ENCODE data around the gene UBE2D4.
A peak's percentile ranks its signal among the peaks of the same experiment; 100 is the strongest.

The UBE2D4 gene

DNA sequence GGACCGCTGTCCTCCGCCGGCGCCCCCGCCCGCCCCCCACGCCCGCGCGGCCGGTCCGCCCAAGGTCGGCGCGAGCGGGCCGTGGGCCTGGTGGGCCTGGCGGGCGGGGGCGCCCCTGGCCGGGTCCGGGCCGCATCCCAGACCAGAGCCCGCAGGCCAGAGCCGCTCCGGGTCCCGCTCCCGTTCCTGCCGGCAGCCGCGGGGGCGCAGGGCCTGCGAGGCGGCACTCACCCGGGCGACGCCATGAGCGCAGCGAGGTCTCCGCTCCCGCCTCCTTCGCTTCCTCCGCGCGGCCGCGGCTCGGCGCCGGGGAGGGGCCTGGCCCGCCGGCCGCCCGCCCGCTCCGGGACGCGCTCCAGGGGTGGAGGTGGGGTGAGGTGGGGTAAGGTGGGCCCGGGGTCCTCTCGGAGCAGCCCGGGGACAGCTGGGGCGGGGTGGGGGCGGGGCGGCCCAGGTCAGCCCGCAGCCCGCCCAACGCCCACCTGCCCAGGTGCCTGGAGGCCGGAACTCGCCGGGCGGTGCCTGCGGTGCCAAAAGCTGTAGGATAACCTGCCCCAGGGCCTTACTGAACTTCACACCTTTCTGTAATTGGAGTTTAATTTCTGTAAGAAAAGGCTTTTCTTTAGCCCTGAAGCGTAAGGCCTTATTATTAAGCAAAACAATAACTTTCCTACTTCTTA lies 19.8 kb upstream of the UBE2D4 start, which contains the start of gene URGCP:
Gene URGCP (minus strand): TSS at position 266 of the 680 bp plus-strand sequence. CDS start 21 bp downstream, at position 245.
- DNase-seq (ENCODE audit: low read depth, low spot score), result no peak

GRCh38 chr7:43914795-43915194 lies 11.4 kb upstream of the UBE2D4 start:
- DNase-seq (ENCODE audit: low read depth, low spot score), result no peak

DNA sequence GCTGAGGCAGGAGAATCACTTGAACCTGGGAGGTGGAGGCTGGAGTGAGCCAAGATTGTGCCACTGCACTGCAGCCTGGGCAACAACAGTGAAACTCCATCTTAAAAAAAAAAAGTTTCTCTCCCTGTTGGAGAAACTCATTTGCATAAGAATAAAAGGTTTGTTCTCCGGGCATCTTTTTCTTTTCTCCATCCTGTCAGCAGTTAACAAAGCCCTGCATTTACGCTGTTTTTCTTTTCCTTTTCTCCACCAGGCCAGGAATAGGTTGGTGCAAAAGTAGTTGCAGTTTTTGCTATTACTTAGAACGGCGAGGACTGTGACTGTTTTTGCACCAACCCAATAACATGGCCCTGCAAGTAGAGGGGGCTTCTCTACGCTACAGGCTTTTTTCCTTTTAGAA lies 10.3 kb upstream of the UBE2D4 start:
- no peak for DNase-seq (ENCODE audit: low read depth, low spot score)

DNA sequence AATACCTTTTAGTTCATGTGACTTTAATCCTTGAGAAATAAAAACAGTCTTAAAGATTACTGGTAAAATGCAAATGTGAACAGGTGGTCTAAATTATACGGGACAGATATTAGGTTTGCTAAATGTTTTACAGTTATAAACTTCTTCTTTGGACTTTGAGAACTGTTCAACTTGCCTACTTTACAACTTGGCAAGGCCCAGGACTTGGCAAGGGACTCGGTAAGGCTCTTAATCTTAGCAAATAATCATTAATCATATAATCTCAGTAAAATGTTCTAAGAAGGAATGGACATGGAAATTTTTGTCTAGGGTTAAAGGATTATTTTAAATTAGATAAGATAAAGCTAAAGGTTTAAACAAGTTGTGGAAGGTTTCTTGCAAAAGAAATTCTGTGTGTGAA lies 4.8 kb upstream of the UBE2D4 start:
- DNase-seq (ENCODE audit: low read depth, low spot score), result no peak

GRCh38 chr7:43922726-43923125 lies 3.5 kb upstream of the UBE2D4 start:
- DNase-seq (ENCODE audit: low read depth, low spot score), result no peak

GRCh38 chr7:43926798-43927123 lies 525 bp downstream of the UBE2D4 start:
- no peak for DNase-seq (ENCODE audit: low read depth, low spot score)

GRCh38 chr7:43927810-43928209 lies 1.6 kb downstream of the UBE2D4 start:
- no peak for DNase-seq (ENCODE audit: low read depth, low spot score)

GRCh38 chr7:43929529-43930457 lies 3.6 kb downstream of the UBE2D4 start:
- DNase-seq (ENCODE audit: low read depth, low spot score), result no peak

DNA sequence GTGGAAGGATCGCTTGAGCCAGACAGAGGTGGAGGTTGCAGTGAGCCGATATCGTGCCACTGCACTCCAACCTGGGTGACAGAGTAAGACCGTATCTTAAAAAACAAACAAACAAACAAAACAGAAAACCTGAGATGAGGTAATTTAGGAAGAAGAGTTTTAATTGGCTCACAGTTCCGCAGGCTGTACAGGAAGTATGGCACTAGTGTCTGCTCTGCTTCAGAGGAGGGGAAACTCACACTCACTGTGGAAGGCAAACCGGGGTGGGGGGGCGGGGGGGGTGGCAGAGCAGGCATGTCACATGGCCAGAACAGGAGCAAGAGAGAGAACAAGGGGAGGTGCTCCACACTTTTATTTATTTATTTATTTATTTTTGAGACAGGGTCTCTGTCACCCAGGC lies 5.1 kb downstream of the UBE2D4 start:
- DNase-seq (ENCODE audit: low read depth, low spot score), result no peak

DNA sequence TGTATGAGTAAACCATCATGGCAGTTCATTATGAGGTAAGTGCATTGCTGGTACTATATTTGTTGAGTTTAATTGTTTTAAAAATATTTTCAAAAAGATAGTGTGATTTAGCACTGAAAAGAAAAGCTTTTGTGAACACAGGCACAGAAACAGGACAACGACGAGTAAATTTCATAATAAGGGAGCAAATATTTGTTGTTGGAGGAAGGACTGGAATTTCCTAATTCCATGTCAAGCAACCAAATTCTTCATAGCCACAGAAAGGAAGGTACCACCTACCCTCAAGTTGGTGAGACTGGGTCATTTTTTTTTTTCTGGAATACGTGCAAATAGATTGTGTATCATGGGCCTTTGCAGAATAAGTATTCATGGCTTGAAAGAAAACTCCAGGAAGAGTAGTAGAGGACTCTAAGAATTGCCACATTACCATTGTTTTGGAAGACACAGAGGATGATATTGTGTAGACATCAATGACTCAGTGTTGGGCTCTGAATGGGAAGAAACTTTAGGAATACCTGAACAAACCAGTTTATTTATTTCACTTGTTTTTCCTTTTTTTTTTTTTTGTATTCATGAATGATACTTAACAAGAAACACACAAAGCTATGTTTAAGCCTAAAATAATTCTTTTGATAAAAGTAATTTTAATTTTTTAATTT lies 7.8 kb downstream of the UBE2D4 start:
- DNase-seq (ENCODE audit: low read depth, low spot score), result no peak

DNA sequence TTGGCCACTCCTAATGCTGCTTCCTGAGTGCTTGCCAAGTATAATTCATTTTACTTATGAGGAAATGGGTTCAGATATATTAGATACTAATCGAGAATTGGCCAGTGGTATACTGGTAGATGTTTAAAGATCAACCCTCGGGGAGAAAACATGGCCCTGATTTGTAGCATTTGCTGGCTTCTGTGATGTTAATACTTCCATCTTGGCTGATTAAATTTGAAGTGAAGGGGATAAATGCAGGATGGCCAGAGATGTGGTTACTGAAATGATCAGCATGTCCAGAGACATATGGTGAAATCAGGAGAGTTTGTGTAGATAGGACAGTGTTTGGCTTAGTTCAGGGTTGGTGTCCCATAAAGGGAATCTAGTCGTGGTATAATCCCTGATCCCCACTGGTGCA lies 11.2 kb downstream of the UBE2D4 start:
- DNase-seq (ENCODE audit: low read depth, low spot score), result no peak

- no peak for DNase-seq (ENCODE audit: low read depth, low spot score)
Measured at GRCh38 chr7:43938892-43939482, 12.8 kb downstream of the UBE2D4 start.

DNA sequence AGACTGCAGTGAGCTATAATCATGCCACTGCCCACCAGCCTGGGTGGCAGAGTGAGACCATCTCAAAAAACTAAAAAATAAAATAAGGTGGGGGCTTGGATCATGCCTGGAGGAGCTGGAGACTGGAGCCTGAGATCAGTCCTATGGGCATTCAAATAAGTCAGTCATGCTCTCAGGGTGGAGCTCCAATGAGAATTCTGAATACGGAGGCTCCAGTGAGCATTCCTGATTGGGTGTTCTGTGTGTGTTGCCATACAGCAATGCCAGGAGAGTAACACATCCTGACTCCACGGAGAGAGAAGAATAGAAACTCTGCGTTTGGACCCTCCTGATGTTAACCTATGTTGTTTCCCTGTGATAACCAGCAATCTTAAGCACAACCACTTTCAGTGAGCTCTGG lies 16.0 kb downstream of the UBE2D4 start:
- DNase-seq (ENCODE audit: low read depth, low spot score), result no peak

DNA sequence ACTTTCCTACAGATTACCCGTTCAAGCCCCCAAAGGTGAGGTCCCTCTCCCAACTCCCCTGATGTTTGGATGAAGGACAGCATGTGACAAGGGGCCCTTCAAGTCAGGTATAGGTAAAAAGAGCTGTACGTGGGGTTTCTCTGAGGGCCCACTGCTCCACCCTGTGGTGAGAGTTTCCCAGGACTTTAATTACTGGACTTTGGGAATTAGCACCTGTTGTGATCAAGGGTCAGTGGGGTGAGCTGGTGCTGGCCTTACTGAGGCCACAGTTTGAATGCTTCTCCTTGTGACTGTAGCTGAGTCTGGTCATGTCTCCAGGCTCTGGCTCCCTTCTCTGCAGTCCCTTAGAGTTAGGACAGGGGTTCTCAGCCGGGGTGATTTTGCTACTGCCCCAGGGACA lies 16.8 kb downstream of the UBE2D4 start:
- DNase-seq (ENCODE audit: low read depth, low spot score), result no peak

DNA sequence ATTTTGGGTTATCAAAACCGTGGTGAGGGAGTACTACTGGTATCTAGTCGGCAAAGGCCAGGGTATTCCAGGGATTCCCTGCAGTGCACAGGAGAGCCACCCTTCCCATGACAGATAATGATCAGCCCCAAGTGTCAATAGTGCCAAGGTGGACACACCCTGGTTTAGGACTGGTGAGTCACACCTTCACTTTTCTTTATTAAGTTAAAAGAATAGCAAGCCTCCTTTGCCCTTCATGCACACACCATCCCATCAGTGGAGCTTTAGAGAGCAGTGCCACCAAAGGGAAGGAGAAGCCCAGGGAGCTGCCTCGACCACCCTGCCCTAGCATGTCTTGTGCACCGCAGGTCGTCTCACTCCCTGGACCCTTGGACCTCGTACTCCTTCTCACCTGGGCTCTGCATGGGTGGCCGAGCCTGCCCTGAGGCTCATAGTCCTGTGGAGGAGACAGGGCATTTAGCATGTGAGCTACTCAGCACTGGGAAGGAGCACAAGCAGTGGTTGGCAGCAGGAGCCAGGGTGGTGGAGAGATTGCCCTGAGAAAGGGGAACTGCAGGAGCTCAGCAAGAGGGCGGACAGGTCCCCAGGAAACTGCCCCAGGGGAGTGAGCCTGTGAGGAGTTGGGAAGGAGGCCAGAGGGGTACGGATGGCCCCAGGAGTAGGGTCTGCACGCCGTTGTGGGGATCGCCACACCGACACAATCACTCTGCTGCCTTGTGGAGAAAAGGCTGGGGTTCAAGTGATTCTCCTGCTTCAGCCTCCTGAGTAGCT lies 17.4 kb downstream of the UBE2D4 start:
- DNase-seq (ENCODE audit: low read depth, low spot score), result no peak

GRCh38 chr7:43944286-43944685 lies 18.1 kb downstream of the UBE2D4 start:
- DNase-seq (ENCODE audit: low read depth, low spot score), result no peak

DNA sequence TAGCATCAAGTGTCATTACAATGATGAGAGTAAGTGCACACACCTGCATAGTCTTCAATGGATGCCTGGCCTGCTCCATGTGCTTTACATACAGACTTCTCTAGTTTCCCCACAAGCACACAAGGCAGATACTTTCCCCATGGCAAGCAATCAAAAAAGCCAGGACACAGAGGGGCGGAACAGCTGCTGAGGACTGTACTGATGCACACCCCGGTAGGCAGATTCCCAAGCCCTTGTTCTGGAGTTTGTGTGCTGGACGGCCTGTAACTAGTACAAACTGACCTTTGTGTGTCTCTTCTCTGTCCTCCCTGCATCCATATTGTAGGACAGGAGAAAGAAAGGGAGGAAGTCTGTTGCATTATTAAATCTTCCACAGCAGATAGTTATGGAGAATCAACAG lies 25.8 kb downstream of the UBE2D4 start:
- no peak for DNase-seq (ENCODE audit: low read depth, low spot score)

DNA sequence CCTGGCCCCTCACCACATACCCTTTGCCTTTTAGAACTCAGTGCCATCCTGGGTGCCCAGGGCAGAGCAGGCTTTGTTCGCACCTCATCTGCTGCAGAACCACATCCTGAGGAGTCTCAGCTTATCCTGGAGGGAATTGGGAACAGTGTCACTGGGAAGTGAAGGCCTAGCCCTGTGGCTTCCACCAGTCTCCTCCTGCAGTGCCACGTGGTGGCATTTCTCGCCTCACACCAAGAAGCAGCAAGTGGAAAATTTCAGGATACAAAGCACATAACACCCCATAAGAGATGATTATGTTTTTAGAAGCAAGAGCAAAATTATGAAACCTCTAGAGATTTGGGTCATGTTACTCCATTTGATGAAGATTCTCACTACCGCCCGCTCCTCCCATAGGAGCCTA lies 26.8 kb downstream of the UBE2D4 start:
- DNase-seq (ENCODE audit: low read depth, low spot score), result no peak

DNA sequence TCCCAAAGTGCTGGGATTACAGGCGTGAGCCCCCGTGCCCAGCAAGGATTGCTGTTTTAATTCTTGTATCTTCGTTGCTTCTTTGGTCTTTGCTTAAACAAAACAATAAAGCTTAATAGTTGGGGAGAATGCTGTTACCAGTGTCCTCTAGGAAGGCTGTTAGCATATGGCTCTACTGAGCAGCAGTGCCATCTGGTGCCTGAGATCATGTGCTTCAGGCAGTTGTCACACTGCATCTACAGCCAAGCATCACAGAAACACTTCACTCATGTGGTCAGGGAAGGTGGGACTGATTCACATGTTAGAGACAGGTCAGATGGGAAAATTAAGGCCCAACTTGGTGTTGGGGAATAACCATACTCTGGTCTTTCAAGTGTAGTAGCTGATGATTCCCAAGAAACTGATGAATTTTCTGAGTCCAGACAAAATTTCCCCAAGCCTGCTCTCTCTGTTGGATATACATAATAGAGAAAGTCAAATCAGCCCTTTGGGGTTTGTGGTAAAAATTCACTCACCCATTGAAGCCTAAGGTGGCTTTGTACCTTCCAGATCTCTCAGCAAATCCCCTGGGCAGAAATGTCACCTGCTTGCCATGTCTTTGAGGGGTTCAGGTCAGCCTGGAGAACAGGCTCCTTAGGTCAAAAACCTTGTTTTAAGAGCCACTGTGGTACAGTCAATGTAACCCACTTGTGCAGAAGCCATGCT lies 28.4 kb downstream of the UBE2D4 start:
- peak; percentile 59 for DNase-seq (ENCODE audit: low read depth, low spot score)

DNA sequence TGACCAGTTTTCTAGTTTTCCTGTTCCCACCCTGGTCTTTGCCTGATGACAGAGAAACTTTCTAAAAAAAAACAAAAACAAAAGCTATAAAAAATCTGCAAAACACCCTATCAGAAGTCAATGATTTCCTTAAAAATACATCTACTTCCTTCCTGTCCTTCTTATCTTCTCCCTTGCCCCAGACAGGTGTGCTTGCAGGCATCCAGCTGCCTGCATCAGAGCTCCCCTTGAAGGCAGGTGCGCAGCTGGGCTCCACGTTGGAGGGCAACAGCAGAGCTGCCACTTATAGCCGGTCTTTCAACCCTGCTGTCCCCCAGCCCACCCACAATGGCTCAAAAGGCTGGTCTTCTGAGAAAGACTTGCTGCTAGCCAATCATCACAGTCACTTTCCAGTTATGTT lies 29.8 kb downstream of the UBE2D4 start:
- no peak for DNase-seq (ENCODE audit: low read depth, low spot score)

GRCh38 chr7:43960933-43961332 lies 34.7 kb downstream of the UBE2D4 start:
- no peak for DNase-seq (ENCODE audit: low read depth, low spot score)

Data from iPS DF 19.7 (cell line).